HUES48 (cell line): Measurements from ENCODE around the gene PRR33.

Experiments used
- H3K27ac ChIP-seq: one replicate; pipeline ENCODE4 v1.7.0; 2013; ENCODE audit warnings: low read depth, low read length, inconsistent platforms
- H3K27me3 ChIP-seq: 2 replicates; pipeline ENCODE4 v1.6.1; 2013; ENCODE audit warnings: mild to moderate bottlenecking, low read length; ENCODE audit not compliant: control insufficient read depth, insufficient read depth
- H3K36me3 ChIP-seq: 2 replicates; pipeline ENCODE4 v1.6.1; 2013; ENCODE audit warnings: low read length; ENCODE audit not compliant: control insufficient read depth, insufficient read depth
- H3K4me1 ChIP-seq: 2 replicates; pipeline ENCODE4 v1.6.1; 2013; ENCODE audit warnings: mild to moderate bottlenecking, low read length; ENCODE audit not compliant: control insufficient read depth, insufficient read depth
- H3K4me3 ChIP-seq: 2 replicates; pipeline ENCODE4 v1.5.1; 2013; ENCODE audit warnings: mild to moderate bottlenecking, low read depth, low read length
- H3K9ac ChIP-seq: 2 replicates; pipeline ENCODE4 v1.6.1; 2013; ENCODE audit warnings: mild to moderate bottlenecking, low read depth, low read length, moderate library complexity
- H3K9me3 ChIP-seq: 2 replicates; pipeline ENCODE4 v1.6.1; 2013; ENCODE audit warnings: low read length; ENCODE audit not compliant: control insufficient read depth, insufficient read depth

PRR33 gene

GRCh38 chr11:1839204-1839923 lies 52.3 kb downstream of the PRR33 start:
- Histone ChIP-seq H3K4me1 (no peaks in the 10 kb centered on the region), H3K9ac (no peak overlapping the region), H3K27me3 (no peaks in the 10 kb centered on the region), H3K4me3 (no peak overlapping the region), H3K27ac (no peak overlapping the region), H3K9me3 (no peaks in the 10 kb centered on the region), H3K36me3 (no peaks in the 10 kb centered on the region)

- H3K27ac ChIP-seq: no peak within 1 kb of the TSS
- no peak within 1 kb of the TSS for H3K4me3 ChIP-seq
- no peaks in the 10 kb centered on the region for H3K4me1 ChIP-seq
- H3K9ac ChIP-seq: no peak within 1 kb of the TSS
- H3K36me3 ChIP-seq: no peaks in the 10 kb centered on the region
- H3K27me3 ChIP-seq: no peaks in the 10 kb centered on the region
- H3K9me3 ChIP-seq: no peaks in the 10 kb centered on the region
Observed at GRCh38 chr11:1838426-1839144, 53.1 kb downstream of the PRR33 start, which contains the start of gene TNNI2. TNNI2 (plus strand) TSS chr11:1838981; CDS start chr11:1839697, 716 bp downstream.
